GM23338 (cell line): Measurements from ENCODE around the gene LPAR1. TPM values are rescaled to one million over a fixed set of nuclear protein-coding genes. Genes with fewer than 3 reads are reported as not detected.

ENCODE experiments used
- ATAC-seq: fragments of 200-7000 bp; cut with Tn5 transposase; 3 replicates; pipeline ENCODE4 v1.9.1; 2020
- DNase-seq: peaks from one replicate; pipeline ENCODE4 v3.0.0-alpha.2; 2015; ENCODE audit warnings: low spot score
- H2AFZ ChIP-seq: fragments of 200-600 bp; sonication (generic); 2 replicates; pipeline ENCODE4 v1.8.0; 2016; ENCODE audit warnings: antibody characterized with exemption, mild to moderate bottlenecking, moderate library complexity
- H3F3A ChIP-seq: fragments of 200-600 bp; sonication (generic); replicated peaks from 2 replicates; pipeline ENCODE4 v1.8.0; 2017; ENCODE audit warnings: antibody characterized with exemption, mixed run types, low read depth
- H3K27ac ChIP-seq: fragments of 200-600 bp; sonication (generic); 2 replicates; pipeline ENCODE4 v1.6.1; 2016; ENCODE audit warnings: low read depth
- H3K27me3 ChIP-seq: fragments of 200-600 bp; sonication (generic); 2 replicates; pipeline ENCODE4 v1.8.0; 2016; ENCODE audit warnings: mild to moderate bottlenecking, mixed run types, moderate library complexity; ENCODE audit not compliant: insufficient read depth
- H3K36me3 ChIP-seq: fragments of 200-600 bp; sonication (generic); 2 replicates; pipeline ENCODE4 v1.8.0; 2016; ENCODE audit warnings: mild to moderate bottlenecking; ENCODE audit not compliant: insufficient read depth
- H3K4me1 ChIP-seq: fragments of 200-600 bp; sonication (generic); 2 replicates; pipeline ENCODE4 v1.8.0; 2016; ENCODE audit warnings: mild to moderate bottlenecking, moderate library complexity; ENCODE audit not compliant: insufficient read depth
- H3K4me2 ChIP-seq: fragments of 200-600 bp; sonication (generic); 2 replicates; pipeline ENCODE4 v1.7.1; 2017; ENCODE audit warnings: mixed run types
- H3K4me3 ChIP-seq: fragments of 200-600 bp; sonication (generic); 2 replicates; pipeline ENCODE4 v1.6.1; 2016; ENCODE audit warnings: mixed run types
- H3K79me2 ChIP-seq: fragments of 200-600 bp; sonication (generic); replicated peaks from 2 replicates; pipeline ENCODE4 v1.8.0; 2017; ENCODE audit warnings: mild to moderate bottlenecking; ENCODE audit not compliant: insufficient read depth
- H3K9me2 ChIP-seq: fragments of 200-600 bp; sonication (generic); 2 replicates; pipeline ENCODE4 v1.8.0; 2017; ENCODE audit not compliant: insufficient read depth
- H4K20me1 ChIP-seq: fragments of 200-600 bp; sonication (generic); replicated peaks from 2 replicates; pipeline ENCODE4 v1.8.0; 2017; ENCODE audit warnings: mild to moderate bottlenecking; ENCODE audit not compliant: insufficient read depth
- H3K27ac Mint-ChIP-seq: 2 replicates; pipeline ENCODE4 v1.8.0; 2020; ENCODE audit warnings: inconsistent platforms, mild to moderate bottlenecking, moderate library complexity, mixed read lengths
- H3K27me3 Mint-ChIP-seq: 3 replicates; pipeline ENCODE4 v1.8.0; 2022; ENCODE audit warnings: low read depth, mild to moderate bottlenecking, moderate library complexity, mixed read lengths, inconsistent platforms; ENCODE audit not compliant: insufficient read depth, poor library complexity
- H3K36me3 Mint-ChIP-seq: 3 replicates; pipeline ENCODE4 v1.8.0; 2021; ENCODE audit warnings: low read depth, mild to moderate bottlenecking, inconsistent platforms, moderate library complexity, mixed read lengths
- H3K4me1 Mint-ChIP-seq: 3 replicates; pipeline ENCODE4 v1.8.0; 2020; ENCODE audit warnings: mild to moderate bottlenecking, inconsistent platforms, mixed read lengths
- H3K4me3 Mint-ChIP-seq: 3 replicates; pipeline ENCODE4 v1.8.0; 2021; ENCODE audit warnings: moderate library complexity, mild to moderate bottlenecking, inconsistent platforms, mixed read lengths
- H3K9me3 Mint-ChIP-seq: 3 replicates; pipeline ENCODE4 v1.8.0; 2020; ENCODE audit warnings: moderate library complexity, mild to moderate bottlenecking, inconsistent platforms, mixed read lengths
- EZH2 ChIP-seq: fragments of 200-600 bp; sonication (generic); IDR thresholded peaks from one replicate; pipeline ENCODE4 v1.8.0; 2017; ENCODE audit warnings: antibody characterized with exemption, mild to moderate bottlenecking, low read depth; ENCODE audit not compliant: unreplicated experiment
- EZH2phosphoT487 ChIP-seq: fragments of 200-600 bp; sonication (generic); IDR thresholded peaks from one replicate; pipeline ENCODE4 v1.8.1; 2018; ENCODE audit warnings: antibody characterized with exemption; ENCODE audit not compliant: unreplicated experiment
- JUNB ChIP-seq: IDR thresholded peaks from one replicate; pipeline ENCODE4 v1.6.1; 2016; ENCODE audit warnings: antibody characterized with exemption; ENCODE audit not compliant: unreplicated experiment
- NANOG ChIP-seq: IDR thresholded peaks from 2 replicates; pipeline ENCODE4 v1.6.1; 2016; ENCODE audit warnings: antibody characterized with exemption, borderline replicate concordance
- POLR2AphosphoS5 ChIP-seq: IDR thresholded peaks from 2 replicates; pipeline ENCODE4 v1.6.1; 2016; ENCODE audit warnings: antibody characterized with exemption, low read depth
- STAT1 ChIP-seq: IDR thresholded peaks from one replicate; pipeline ENCODE4 v1.6.1; 2016; ENCODE audit warnings: antibody characterized with exemption; ENCODE audit not compliant: unreplicated experiment
- ZNF114 ChIP-seq: fragments of 250-450 bp; sonication (Bioruptor Pico); IDR thresholded peaks from 2 replicates; pipeline ENCODE4 v1.5.0; 2020; ENCODE audit warnings: mild to moderate bottlenecking, moderate library complexity
- ZNF331 ChIP-seq: fragments of 250-450 bp; sonication (Bioruptor Pico); IDR thresholded peaks from 2 replicates; pipeline ENCODE4 v1.5.0; 2020; ENCODE audit warnings: low read depth, mild to moderate bottlenecking, moderate library complexity
- polyA plus RNA-seq: library from polyadenylated mRNA; unstranded; fragments of >200 nt; fragmentation: Nextera tagmentation; extraction: Ambion mirVana; gene quantifications from 2 replicates; pipeline ENCODE4 v1.2.1, GENCODE V29; 2016
- total RNA-seq: library from RNA; depleted of rRNA; stranded (reverse); fragments of >200 nt; shearing (Covaris generic); gene quantifications from 2 replicates; pipeline ENCODE4 v1.2.3, GENCODE V29; 2014
- TF ChIP-seq, protein P1 (sequence below): IDR thresholded peaks from 2 replicates; pipeline ENCODE4 v1.6.1; 2016; ENCODE audit warnings: antibody characterized with exemption
- TF ChIP-seq, protein P2 (sequence below): IDR thresholded peaks from one replicate; pipeline ENCODE4 v1.6.1; 2018; ENCODE audit warnings: antibody characterized with exemption; ENCODE audit not compliant: unreplicated experiment
- TF ChIP-seq, protein P3 (sequence below), 2 experiments: fragments of 200-600 bp in 1 of 2; sonication (generic) in 1 of 2; conservative IDR thresholded peaks; 2 replicates each; pipeline versions ENCODE4 v1.5.1 to v1.6.1; 2016 to 2017; ENCODE audit warnings: antibody characterized with exemption in 2 of 2, low read depth in 2 of 2, mild to moderate bottlenecking in 2 of 2, moderate library complexity in 1 of 2

LPAR1 gene
- total and polyA plus RNA-seq, 2 experiments from 2014 or later = 1.0 to 3.8 TPM

DNA sequence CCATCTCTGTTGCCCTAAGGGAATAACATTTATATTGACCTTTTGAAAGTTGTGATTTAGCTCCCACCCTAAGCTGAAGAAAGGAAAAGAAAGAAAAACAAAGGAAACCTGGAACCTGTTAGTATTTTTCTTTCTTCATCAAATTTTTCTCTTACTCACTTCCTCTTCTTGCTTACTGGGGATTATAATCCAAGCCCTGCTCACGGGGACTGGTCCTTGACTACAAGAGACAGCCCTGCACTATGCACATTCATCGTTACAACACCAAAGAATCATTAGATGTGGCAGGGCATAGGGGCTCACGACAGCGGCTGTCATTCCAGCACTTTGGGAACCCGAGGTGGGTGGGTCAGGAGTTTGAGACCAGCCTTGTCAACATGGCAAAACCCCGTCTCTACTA, 37.8 kb upstream of the LPAR1 start:
- no peaks in the 10 kb centered on the region; the same call in 2 of the 3 replicates for H3K9me3 Mint-ChIP-seq
- Histone ChIP-seq H3K27ac (no peak overlapping the region), H2AFZ (no peak overlapping the region), H3K4me2 (no peak overlapping the region), H3K4me3 (no peak overlapping the region), H3K9me2 (no peaks in the 10 kb centered on the region), H3K79me2 (no peaks in the 10 kb centered on the region), H3F3A (no peaks in the 10 kb centered on the region), H3K27me3 (no peaks in the 10 kb centered on the region), H4K20me1 (no peaks in the 10 kb centered on the region), H3K36me3 (no peaks in the 10 kb centered on the region), H3K4me1 (no peaks in the 10 kb centered on the region)
- H3K27me3 Mint-ChIP-seq = no peaks in the 10 kb centered on the region
- DNase-seq (no peak), ATAC-seq (no peak)
- no peak overlapping the region for H3K27ac Mint-ChIP-seq
- no peaks in the 10 kb centered on the region for H3K36me3 Mint-ChIP-seq
- H3K4me3 Mint-ChIP-seq = no peak overlapping the region
- TF ChIP-seq EZH2phosphoT487 = no peak
- TF ChIP-seq, protein P1, sequence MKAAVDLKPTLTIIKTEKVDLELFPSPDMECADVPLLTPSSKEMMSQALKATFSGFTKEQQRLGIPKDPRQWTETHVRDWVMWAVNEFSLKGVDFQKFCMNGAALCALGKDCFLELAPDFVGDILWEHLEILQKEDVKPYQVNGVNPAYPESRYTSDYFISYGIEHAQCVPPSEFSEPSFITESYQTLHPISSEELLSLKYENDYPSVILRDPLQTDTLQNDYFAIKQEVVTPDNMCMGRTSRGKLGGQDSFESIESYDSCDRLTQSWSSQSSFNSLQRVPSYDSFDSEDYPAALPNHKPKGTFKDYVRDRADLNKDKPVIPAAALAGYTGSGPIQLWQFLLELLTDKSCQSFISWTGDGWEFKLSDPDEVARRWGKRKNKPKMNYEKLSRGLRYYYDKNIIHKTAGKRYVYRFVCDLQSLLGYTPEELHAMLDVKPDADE = no peak
- TF ChIP-seq EZH2 = no peak
- TF ChIP-seq ZNF114 (CRISPR knock-in tag) = no peak
- TF ChIP-seq JUNB = no peak
- no peak for TF ChIP-seq STAT1
- TF ChIP-seq, protein P2, sequence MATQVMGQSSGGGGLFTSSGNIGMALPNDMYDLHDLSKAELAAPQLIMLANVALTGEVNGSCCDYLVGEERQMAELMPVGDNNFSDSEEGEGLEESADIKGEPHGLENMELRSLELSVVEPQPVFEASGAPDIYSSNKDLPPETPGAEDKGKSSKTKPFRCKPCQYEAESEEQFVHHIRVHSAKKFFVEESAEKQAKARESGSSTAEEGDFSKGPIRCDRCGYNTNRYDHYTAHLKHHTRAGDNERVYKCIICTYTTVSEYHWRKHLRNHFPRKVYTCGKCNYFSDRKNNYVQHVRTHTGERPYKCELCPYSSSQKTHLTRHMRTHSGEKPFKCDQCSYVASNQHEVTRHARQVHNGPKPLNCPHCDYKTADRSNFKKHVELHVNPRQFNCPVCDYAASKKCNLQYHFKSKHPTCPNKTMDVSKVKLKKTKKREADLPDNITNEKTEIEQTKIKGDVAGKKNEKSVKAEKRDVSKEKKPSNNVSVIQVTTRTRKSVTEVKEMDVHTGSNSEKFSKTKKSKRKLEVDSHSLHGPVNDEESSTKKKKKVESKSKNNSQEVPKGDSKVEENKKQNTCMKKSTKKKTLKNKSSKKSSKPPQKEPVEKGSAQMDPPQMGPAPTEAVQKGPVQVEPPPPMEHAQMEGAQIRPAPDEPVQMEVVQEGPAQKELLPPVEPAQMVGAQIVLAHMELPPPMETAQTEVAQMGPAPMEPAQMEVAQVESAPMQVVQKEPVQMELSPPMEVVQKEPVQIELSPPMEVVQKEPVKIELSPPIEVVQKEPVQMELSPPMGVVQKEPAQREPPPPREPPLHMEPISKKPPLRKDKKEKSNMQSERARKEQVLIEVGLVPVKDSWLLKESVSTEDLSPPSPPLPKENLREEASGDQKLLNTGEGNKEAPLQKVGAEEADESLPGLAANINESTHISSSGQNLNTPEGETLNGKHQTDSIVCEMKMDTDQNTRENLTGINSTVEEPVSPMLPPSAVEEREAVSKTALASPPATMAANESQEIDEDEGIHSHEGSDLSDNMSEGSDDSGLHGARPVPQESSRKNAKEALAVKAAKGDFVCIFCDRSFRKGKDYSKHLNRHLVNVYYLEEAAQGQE = no peak
- no peak for TF ChIP-seq ZNF331 (CRISPR knock-in tag)
- TF ChIP-seq NANOG = no peak
- TF ChIP-seq POLR2AphosphoS5 = no peak
- no peaks in the 10 kb centered on the region for H3K4me1 Mint-ChIP-seq

DNA sequence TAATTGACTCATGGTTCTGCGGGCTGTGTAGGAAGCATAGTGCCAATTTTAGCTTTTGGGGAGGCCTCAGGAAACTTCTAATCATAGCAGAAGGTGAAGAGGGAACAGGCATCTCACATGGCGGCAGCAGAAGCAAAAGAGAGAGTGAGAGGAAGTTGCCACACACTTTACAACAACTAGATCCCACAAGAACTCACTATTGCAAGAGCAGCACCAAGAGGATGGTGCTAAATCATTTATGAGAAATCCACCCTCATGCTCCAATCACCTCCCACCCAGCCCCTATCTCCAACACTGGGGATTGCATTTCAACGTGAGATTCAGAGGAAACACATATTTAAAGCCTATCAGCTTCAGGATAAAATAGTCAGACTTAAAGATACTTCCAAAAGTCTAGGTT, 36.1 kb upstream of the LPAR1 start:
- Histone ChIP-seq H4K20me1 (no peaks in the 10 kb centered on the region), H3F3A (no peaks in the 10 kb centered on the region), H3K27me3 (no peaks in the 10 kb centered on the region), H2AFZ (no peak overlapping the region), H3K27ac (no peak overlapping the region), H3K4me1 (no peaks in the 10 kb centered on the region), H3K4me3 (no peak overlapping the region), H3K79me2 (no peaks in the 10 kb centered on the region), H3K4me2 (no peak overlapping the region), H3K9me2 (no peaks in the 10 kb centered on the region), H3K36me3 (no peaks in the 10 kb centered on the region)
- no peak overlapping the region for H3K27ac Mint-ChIP-seq
- H3K27me3 Mint-ChIP-seq = peaks cover 3% of the 10 kb centered on the region
- no peaks in the 10 kb centered on the region for H3K9me3 Mint-ChIP-seq
- H3K4me3 Mint-ChIP-seq = no peak overlapping the region
- ATAC-seq = no peak; the same call in 2 of the 3 replicates
- peak; percentile 28 for DNase-seq
- H3K36me3 Mint-ChIP-seq = no peaks in the 10 kb centered on the region
- TF ChIP-seq, protein P2 = no peak
- TF ChIP-seq, protein P3, sequence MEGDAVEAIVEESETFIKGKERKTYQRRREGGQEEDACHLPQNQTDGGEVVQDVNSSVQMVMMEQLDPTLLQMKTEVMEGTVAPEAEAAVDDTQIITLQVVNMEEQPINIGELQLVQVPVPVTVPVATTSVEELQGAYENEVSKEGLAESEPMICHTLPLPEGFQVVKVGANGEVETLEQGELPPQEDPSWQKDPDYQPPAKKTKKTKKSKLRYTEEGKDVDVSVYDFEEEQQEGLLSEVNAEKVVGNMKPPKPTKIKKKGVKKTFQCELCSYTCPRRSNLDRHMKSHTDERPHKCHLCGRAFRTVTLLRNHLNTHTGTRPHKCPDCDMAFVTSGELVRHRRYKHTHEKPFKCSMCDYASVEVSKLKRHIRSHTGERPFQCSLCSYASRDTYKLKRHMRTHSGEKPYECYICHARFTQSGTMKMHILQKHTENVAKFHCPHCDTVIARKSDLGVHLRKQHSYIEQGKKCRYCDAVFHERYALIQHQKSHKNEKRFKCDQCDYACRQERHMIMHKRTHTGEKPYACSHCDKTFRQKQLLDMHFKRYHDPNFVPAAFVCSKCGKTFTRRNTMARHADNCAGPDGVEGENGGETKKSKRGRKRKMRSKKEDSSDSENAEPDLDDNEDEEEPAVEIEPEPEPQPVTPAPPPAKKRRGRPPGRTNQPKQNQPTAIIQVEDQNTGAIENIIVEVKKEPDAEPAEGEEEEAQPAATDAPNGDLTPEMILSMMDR (conservative IDR thresholded peaks at IDR 0.05; ENCODE audit: low read depth in 2 of 2) = peak; percentile 15 to 31; a peak in 3 of 4 replicates
- no peaks in the 10 kb centered on the region for H3K4me1 Mint-ChIP-seq
